Activated gamma-delta T cell treated with Interleukin-2 at 50 U/mL for 16 hours (primary cell): ENCODE results near the gene TCP11.

Experiments used
- DNase-seq: peaks from one replicate; pipeline ENCODE4 v3.0.0-alpha.2; 2020

TCP11 gene

DNA sequence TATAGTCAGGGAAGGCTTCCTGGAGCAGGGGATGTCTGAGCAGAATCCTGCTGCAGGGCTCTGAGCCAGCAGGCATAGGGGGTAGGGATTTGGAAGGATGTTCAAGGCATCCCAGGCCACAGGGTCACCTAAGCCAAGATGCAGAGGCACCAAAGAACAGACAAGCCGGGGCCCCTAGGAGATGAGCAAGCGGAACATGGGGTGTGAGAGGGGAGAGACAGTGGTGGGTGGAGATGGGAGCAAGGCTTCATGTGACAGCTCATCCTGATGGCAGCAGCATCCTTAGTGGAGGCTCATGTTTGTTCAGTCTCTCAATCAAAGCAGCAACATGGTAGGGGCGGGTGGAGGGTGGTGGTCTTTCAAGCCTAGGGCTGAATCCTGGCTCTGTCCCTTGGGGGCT, 29.8 kb upstream of the TCP11 start:
- no peak for DNase-seq

DNA sequence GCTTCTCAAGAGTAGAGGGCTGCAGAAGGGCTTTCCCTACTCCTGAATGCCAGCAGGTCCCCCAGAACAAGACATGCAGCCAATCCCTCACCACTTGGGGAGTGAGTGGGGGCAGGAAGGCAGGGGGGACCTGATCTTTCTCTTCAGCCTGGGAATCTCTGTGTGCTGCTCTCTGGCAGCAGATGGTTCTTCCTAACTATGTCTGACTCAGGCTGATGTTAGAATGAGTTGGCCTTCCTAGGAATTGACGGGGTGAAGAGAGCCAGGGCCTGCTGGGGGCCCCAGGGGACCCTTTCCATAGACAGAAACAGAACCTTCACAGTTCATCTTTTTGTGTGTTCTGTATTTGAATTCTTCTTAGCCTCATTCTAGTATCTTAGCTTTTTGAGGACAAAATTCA, 29.0 kb upstream of the TCP11 start:
- DNase-seq = no peak

DNA sequence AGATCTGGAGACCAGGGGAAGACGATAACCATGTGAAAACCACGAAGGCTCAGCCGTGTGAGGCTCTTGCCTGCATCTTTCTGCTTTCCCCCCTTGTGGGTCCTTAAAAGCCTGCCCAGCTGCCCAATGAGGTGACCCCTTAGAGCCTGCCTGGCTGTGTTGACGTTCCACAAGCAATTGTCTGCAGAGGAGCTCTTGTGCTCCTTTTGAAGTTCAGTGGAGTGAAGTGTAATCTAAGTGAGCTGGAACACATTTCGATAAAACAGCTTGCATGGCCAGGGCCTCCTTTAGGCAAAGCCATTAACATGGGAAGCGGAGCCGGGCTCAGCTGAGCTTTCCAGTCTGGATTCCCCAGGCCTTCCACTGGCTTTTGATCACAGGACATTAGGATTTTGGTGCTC, 27.3 kb upstream of the TCP11 start:
- no peak for DNase-seq

DNA sequence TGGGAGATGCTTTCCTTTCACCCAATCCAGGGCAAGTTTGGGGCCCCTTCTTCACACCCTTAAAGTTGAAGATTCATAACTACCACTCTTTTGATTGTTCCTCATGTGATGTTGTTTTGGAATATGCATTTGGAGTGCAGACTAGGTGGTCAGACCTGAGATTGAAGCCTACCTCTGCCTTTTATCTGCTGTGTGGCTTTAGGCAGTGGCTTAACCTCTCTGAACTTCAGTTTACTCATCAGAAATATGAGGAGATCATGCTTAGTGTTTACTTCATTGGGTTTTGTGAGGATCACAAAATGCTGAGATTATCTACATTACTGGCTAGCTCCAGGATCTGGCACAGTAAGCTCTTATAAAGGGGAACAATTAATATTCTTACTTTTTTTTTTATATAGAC, 26.4 kb upstream of the TCP11 start:
- no peak for DNase-seq

DNA sequence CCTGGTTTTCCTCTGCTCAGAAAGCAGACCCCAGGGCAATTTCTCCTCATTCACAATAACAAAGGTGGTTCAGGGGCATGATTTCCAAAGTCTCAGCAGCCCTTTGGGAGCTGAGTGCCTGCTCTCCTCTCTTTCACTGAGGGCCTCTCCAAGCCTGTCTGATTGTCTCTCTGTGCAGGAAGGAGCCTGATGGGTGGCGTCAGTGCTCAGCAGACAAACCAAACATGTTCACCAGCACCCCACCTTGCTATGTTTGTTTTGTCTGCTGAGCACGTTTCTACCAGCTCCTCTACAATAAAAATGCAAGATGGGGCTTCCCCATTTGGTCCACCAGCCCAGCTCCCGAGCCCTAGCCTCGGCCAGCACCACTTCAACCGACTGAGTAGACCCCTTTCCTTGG, 25.4 kb upstream of the TCP11 start:
- DNase-seq = no peak

DNA sequence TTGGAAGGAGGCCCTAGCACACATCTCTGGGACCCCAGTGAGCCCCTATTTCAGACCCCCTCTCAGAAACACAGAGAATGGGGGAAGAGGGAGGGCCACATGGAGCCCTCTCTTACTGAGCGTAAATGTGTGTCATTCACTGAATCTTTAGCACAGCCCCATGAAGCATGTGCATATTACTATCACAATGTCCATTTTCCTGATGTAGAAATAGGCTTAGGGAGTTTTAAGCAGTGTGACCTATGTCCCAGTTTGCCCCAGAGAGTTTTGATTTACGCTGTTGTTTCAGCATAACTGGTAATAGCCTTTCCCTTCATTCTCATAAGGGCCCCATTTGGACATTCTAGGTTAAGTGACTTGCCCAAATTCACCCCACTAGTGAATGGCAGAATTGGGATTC, 25.0 kb upstream of the TCP11 start:
- DNase-seq = no peak

DNA sequence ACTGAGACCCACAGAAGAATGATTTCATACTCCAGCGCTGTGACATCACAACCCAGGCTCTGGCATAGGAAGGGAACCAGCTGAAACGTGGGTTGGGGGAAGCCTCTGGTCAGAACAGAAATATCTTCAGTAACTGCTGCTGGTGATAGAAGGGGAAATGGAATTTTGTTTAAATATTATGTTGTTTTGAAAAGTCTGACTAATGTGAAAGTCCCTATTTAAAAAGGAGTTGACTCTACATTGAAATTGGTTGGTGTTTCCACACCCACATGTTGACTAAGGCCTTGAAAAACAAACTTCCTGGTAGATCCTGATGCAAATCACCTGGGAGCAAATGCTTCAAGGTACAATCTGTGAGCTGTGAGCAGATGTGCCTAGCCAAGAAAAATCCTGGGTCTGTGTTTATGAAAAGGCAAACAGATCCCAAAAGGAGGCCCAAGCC, 24.5 kb upstream of the TCP11 start:
- DNase-seq = no peak

DNA sequence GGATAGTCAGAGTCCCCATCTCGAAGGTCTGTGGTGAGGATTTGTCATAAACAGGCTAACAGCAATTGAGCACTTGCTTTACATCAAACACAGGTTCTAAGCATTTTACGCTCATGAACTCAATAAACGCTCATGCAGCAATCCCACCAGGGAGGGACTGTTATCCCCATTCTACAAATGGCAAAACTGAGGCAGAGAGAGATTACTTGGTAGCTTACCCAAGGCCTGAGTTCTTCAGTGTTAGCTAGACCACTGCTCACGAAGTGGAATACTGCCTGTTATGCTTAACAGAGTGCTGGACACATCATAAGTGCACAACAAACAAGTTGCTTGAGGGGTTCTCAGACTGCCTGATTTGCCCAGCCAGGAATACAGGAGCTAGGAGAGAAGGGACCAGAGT, 23.7 kb upstream of the TCP11 start:
- no peak for DNase-seq

DNA sequence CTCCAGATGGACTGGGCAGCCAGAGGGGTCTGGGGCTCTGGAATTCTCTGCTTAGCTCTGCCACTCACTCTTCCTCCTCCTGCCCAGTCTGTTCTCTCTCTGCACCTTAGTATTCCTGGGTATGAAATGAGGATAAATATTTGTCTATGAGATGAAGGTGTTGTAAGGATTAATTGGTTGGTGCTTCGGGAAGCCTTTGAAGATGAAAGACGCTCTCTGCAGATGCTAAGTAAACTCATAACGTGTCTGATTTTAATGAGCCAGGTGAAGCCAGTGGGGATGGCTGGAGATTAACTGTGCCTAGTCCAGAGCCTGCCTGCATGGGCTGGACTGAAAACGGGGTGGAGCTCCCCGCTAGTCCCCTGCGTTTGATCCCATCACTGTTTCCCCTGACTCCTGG, 23.1 kb upstream of the TCP11 start:
- DNase-seq = no peak

DNA sequence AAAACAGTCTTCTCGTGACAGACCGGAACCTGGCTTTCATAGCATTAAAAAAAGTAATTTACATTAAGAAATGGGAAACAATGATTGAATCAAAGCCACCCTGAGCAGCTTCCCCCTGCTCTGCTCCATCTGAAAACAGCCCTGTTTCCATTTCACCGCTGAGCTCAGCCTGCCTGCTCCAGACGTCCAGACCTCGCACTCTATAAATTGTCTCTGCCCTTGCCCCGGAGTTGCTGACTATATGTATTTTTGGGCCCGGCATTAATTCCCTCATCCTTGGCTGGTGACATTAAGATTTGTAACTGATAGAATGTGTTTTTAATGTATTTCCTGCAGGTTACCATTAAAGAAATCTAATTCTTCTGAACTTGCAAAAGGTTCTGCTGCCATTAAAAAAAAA, 22.7 kb upstream of the TCP11 start:
- no peak for DNase-seq

DNA sequence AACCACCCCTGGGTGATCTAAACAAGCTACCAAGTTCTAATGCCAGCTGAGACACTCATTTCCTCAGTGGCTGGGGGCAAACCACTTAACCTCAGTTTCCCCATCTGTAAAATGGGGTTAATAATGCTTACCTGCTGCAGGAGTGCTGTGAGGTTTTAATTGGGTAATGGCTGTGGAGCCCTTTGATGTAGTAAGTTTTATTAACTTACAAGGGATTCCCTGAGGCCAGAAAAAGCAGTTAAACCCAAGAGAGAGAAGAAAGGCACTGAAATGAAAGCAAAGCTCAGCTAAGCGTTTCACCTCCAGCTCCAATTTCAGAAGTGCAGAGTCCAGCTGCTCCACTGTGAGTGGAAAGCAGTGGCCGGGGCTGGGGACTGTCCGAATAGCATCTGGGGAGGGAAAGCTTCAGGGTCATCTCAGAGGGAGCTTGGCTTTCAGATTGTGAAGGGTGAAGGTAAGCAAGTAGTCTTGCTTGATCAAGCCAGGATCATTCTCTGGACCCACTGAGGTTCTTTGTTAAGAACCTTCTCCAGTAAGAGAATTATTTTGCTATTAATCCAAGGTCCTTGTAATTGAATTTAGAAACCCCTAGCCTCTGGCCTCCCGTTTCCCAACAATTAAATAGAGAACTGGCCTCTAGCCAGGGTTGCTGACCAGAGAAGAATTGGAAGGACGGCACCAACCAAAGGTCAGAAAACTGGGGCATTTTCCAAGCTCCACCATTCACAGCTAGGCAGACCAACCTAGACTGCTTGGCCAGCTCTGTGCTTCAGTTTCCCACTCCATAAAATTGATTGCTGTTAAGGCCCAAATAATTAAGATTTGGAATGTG, 20.9 kb upstream of the TCP11 start:
- DNase-seq = no peak

DNA sequence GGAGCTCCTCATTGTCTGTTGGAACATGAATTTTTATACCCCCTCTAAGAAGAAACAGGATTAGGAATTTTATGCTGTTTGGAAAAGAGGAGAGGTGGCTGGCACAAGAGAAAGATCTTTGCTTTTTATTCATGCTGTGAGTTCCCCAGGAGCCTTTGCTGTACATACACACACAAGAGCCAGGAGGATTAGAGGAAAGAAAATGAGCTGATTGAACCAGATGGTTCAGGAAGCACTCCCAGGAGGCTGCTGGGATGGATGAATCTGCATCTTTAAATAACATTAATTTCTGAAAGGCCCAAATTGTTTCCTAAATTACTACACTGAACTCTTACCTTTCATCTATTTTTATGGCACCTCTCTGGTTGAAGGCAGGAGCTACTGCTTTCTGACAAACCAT, 20.1 kb upstream of the TCP11 start:
- no peak for DNase-seq

DNA sequence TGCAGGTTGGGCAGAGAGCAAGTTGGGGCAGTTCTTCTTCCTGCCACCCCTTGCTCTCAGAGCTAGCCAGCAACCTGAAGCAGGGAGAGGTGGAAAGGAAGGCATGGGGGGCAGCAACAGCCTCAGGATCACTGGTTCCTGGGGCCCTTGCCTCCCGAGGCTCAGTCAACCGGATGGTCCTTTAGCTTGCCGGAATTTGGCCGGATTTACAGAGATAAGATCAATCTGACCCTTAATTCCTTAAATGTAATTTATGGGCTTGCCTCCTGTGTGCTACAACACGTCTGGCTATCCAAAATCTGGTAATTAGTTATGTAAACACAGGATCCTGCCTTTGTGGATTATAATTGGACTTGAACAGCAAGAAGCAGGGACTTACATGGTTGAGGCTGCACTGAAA, 19.5 kb upstream of the TCP11 start:
- DNase-seq = no peak

DNA sequence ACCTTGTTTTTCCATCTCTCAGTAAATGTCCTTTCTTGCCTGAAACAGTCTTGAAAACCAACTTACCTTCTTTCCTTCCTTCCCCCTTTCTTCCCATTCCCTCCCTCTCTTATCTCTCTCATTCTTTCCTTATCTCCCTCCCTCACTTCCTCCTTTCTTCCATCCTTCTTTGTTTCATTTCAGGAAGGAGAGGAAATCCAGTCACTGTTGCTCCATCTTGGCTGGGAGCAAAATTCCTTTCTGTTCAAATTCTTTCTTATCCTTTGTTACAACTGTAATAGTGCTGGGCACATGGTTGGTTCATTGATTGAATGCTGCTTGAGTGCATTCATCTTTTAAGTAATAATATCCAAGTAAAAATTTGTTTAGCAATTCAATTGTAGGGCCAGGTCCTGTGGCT, 17.4 kb upstream of the TCP11 start:
- no peak for DNase-seq

DNA sequence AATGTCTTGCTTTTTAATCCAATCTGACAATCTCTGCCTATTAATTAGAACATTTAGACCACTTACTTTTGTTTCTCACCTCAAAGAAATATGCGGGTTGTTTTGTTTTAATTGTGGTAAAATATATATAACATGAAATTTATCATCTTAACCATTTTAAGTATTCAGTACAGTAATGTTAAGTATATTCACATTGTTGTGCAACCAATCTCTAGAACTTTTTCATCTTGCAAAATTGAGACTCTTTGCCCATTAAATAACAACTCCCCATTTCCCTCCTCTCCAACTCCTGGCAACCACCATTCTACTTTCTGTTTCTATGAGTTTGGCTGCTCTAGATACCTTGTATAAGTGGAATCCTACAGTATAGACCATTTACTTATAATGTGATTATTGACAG, 13.8 kb upstream of the TCP11 start:
- DNase-seq = no peak

DNA sequence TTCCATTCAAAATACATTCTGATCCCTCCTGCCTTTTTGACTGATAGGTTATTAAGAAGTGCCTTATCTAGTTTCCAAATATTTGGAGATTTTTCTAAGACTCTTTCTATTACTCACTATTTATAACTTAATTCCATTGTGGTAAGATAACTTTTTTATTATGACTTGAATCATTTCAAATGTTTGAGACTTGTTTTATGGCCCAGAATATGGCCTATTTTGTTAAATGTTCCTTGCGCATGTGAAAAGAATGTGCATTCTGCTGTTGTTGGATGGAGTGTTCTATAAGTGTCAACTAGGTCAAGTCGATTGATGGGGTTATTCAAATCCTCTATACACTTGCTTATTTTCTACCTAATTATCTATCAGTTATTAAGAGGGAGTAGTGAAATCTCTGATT, 13.1 kb upstream of the TCP11 start:
- no peak for DNase-seq

DNA sequence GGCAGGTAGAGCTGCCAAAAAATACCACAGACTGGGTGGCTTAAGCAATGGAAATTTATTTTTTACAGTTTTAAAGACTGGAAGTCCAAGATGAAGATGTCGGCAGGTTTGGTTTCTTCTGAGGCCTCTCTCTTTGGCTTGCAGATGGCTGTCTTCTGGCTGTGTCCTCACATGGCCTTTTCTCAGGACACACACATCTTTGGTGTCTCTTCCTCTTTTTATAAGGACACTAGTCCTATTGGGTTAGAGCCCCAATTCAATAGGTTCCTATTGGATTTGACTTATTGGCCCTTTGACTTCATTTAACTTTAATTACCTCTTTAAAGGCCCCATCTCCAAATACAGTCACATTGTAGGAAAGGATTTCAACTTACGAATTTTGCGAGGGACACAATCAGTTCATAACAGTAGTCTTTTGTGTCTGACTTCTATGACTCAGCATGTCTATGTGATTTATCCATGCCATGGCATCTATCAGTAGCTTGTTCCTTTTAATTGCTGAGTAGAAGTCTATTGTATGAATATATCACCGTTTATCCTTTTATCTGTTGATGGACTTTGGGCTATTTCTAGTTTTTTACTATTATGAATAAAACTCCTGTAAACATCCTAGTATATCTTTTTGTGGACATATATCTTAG, 11.0 kb upstream of the TCP11 start:
- no peak for DNase-seq

DNA sequence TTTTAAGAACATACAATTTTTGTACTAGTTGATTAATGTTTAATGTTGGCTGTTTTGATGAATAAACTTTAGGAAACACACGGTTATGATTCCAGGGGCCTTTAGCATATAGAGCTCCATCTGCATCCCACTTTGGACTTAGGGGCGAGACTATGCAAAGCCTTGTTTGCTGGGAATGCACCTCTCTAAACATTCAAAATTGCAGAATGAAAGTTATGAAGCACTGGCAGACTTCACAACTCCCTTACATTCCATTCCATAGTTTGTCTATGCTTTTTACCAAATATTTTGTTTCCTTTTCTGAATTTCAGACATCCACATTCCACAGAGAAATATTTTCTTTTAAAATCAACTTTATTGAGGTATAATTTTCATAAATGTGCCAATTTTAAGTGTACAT, 10.3 kb upstream of the TCP11 start:
- no peak for DNase-seq

DNA sequence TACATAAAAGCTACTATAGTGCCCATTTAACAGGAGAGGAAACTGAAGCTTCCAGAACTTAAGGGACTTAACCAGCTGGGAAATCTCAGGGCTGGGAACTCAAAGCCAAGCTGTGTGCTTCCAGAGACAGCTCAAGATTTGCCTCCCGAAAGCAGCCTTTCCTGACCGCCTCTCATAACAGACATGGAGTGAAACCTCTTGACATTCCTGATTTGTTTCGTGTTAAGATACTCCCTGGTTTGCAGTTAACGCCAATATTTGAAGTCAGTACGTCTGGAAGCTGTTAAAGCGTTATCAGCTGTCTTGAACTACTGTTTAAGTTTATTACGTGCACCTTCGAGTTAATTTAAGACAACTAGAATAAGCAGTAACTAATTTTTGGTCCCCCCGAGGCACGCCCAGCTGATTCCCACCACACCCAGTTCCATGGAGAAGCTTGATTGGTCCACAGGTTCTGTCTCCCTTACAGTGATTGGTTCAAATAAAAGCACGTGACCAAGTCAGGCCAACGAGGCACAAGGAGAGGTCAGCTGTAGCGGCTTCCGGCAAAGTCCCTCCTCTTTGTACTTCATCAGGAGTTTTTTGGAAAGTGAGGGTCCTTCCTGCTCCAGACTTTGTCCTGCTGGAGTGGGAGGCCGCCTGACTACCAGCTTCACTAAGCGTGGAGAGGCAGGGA, 8.9 kb upstream of the TCP11 start:
- no peak for DNase-seq

DNA sequence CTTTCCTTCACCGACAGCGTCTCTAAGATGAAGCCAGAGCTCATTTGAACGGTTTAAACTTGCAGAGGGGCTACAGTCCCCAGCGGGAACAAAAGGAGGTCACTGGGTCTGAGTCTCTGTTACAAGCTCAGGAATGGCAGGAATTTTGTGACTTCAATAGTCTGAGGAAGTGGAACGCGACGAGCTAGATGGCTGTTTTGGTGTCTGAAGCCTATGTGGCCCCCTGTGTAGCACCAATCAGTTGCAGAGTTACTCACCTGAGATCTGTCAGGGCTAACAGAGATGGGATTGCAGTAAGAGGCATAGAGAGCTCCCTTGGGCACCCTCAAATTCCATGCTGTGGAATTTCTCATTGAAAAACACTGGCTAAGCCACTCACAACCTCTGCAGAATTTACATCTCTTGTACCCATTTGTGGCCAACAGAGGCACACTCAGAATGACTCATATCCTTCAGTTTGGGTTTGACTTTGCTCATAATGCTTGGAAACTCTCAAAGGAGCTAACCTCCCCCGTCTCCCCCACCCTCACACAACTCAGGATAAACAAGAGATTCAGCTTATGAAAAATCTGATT, 7.1 kb upstream of the TCP11 start:
- DNase-seq = no peak

DNA sequence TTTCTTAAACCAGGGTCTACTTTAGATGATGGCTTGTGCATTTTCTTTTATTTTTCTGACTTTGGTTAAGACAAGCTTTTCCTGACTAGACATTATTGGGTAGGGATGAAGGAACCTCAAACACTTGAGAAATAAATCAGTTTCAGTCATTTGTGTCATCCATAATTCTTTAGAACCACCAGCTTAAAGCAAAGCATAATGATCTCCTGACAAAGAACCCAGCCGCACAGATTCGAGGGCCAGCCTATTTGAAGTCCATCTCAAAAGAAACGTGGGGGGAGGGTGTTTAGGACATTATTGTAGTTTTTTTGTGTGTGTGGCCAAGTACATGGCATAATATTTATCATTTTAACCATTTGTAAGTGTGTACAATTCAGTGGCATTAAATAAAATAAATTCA, 6.3 kb upstream of the TCP11 start:
- DNase-seq = no peak

DNA sequence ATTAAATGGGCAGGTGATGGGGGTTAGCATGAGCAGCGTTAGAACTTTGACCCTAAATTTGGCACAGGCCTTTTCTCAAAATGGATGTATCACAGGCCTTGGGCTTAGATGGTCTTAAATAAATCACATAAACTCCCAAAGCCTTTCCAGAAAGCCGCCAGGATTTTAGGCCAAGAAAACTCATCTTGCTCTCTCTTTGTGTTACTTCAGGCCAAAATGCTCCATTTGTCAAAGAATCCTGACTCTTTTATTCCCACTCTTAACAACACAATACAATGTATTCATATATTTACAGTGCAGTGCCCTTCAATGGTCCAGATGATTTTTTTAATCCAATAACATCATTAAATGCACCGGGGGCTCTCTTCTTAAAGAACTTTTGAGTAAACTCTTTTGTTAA, 5.9 kb upstream of the TCP11 start:
- DNase-seq = no peak

DNA sequence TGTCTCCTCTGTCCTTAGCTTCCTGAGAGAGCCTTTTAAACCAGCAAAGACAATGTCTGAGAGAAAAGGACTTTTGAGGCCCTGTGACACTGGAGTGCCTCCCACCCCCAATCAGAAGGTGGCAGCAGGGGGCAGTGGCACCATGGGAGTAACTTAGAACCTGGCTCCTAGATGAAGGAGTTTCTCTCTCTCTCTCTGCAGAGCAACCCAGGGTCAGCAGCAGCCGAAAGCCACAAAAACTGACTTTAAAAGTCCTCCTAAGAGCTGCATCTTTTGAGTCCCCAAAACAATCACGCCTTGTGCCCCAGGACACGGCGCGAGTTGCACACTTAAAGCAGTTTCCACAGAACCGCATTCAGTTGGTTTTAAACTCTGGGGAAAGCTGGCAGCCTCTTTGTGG, 5.3 kb upstream of the TCP11 start:
- DNase-seq = no peak

DNA sequence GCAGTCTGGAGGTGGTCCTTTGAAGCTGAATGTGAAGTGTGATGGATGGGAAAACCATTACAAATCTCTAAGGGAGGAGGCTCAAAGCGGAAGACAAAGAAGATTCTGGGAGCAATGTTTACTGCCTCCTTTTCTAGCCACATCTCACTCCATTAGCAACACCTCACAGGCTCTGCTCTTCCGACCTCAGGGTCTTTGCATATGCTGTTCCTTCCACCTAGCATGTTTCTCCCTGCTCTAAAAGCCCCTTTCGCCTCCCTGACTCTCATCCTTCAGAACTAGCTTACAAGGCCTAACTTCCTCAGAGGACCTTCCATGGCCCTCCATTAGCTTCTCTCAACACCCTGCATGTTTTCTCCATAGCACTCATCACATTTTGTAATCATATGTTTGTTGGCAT, 4.6 kb upstream of the TCP11 start:
- no peak for DNase-seq
